ENCODE results near the gene DPH2.

DPH2 gene

DNA sequence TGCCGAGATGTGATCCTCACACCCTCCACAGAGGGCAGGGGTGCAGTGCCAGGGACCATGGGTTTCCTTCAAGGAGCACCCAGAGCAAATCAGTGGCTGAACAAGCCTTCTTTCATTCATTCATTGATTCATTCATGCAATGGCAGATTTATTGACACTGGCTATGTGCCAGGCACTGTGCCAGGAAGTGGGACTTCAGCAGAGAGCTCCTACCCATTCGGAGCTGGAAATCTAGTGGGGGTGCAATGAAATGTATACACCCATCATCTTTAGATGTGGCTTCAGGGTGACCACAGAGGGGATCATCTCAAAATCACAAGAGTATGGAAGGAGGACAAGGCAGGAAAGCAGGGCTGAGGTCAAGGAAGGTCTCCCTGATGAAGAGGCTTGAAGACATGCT is 42.6 kb downstream of the DPH2 start:
- TF ChIP-seq, protein P1, sequence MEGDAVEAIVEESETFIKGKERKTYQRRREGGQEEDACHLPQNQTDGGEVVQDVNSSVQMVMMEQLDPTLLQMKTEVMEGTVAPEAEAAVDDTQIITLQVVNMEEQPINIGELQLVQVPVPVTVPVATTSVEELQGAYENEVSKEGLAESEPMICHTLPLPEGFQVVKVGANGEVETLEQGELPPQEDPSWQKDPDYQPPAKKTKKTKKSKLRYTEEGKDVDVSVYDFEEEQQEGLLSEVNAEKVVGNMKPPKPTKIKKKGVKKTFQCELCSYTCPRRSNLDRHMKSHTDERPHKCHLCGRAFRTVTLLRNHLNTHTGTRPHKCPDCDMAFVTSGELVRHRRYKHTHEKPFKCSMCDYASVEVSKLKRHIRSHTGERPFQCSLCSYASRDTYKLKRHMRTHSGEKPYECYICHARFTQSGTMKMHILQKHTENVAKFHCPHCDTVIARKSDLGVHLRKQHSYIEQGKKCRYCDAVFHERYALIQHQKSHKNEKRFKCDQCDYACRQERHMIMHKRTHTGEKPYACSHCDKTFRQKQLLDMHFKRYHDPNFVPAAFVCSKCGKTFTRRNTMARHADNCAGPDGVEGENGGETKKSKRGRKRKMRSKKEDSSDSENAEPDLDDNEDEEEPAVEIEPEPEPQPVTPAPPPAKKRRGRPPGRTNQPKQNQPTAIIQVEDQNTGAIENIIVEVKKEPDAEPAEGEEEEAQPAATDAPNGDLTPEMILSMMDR (IDR thresholded peaks at IDR 0.05; ENCODE audit: low read depth, low read length, missing control alignments): no peak
- no peak overlapping the region for H3K4me3 ChIP-seq (replicated peaks; ENCODE audit: low read depth, low read length)
- DNase-seq (ENCODE audit: extremely low read depth, low read depth): no peak

DNA sequence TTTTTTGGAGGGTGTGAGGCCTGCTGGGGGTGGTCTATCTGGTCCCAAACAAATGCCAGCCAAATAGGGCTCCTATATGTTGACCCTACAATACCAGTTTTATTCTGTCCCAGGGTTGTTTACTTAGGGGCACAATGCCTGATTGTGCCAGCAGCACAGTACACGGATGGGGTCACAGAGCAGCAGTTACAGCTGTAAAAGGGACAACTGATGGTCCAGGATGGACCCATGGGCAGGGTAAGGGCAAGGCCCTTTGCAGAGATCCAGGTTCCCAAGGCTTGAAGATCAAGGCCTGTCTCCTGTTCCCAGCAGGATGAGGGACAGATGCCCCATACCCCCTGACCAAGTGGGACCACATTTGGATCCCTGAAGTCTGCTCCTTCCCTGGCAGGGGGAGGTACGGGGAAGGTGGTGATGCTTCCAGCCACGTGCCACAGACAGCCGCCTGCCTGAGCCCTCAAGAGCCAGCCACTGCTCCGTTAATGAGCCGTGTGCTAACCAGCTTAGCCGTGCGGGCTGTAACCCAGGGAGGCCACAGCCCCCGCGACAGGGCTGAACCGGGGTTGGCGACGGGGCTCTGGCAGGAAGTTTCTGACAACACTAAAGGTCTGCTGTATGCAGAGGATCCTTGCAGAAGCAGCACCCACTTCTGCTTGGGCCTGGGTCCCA is 43.3 kb downstream of the DPH2 start:
- TF ChIP-seq, protein P1 (IDR thresholded peaks at IDR 0.05; ENCODE audit: low read depth, low read length, missing control alignments): no peak
- H3K4me3 ChIP-seq (replicated peaks; ENCODE audit: low read depth, low read length): no peak overlapping the region
- DNase-seq (ENCODE audit: extremely low read depth, low read depth): no peak

DNA sequence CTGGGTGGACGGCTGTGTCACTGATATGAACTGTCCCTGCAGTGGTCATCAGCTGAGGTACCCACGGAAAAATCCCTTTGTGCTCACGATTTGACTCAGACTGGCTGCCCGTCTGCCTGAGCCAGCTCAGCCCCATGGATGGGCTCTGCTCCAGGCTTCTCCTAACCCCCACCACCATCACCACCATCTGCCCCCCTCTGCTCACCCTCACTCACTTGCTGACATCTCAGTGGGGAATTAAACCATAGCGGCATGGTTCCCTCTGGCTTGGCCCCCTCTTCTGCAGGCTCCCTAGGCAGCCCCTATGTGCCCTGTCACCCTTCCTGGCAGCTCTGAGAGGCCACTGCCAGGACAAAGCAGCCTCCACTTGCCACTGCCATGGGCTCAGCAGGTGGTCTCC is 44.1 kb downstream of the DPH2 start:
- H3K4me3 ChIP-seq (replicated peaks; ENCODE audit: low read depth, low read length): no peak overlapping the region
- no peak for DNase-seq (ENCODE audit: extremely low read depth, low read depth)
- TF ChIP-seq, protein P1 (IDR thresholded peaks at IDR 0.05; ENCODE audit: low read depth, low read length, missing control alignments): no peak

DNA sequence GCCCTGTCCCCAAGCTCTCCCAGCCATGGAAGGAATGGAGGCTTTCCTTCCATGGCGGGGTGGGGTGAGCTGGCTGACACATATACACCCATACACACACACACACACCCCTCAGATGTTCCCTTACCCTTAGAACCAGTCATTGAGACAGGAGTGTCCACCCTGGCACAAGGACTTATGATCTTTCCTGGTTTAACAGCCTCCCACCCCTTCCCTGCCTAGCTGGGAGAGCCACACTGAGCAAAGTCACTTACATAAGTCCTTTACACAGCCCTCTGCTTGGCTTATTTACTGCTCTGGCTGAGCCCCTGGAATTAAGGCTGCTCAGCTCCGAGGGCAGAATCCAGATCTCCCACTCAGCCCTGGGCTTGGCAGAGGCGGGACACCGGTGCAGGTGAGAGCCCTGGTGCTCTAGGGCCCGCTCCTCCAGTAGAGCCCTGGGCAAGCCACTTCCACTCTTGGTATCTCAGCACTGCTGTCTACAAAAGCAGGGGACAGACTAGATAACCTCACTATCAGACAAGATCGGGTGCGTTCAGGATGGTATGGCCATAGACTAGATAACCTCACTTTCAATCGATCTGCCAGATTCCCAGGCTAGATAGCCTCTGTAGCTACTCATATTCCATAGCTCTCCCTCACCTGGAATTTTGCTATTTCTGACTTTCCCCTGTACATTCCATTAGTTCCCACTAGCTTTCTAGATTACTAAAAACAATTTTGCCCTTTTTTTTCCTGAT is 44.7 kb downstream of the DPH2 start:
- H3K4me3 ChIP-seq (replicated peaks; ENCODE audit: low read depth, low read length): no peak overlapping the region
- TF ChIP-seq, protein P1 (IDR thresholded peaks at IDR 0.05; ENCODE audit: low read depth, low read length, missing control alignments): no peak
- DNase-seq (ENCODE audit: extremely low read depth, low read depth): no peak

DNA sequence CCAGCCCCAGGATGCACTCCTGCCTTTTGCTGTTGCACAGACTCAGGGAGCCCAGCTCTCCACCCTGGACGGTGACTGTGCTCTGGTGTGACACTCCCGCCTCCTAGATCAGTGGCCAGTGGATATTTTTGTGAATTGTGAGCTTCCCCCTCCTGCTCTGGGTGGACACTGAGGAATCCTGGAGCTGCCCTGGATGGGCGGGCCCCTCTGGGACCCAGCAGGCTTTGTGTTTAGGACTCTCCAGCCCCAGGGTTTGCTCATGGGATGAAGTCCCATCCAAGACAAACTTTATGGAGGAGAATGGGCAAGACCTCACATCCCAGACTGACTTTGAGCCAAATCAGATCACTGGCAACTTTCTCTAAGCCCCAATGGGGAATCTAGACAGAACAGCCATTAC is 45.4 kb downstream of the DPH2 start:
- H3K4me3 ChIP-seq (replicated peaks; ENCODE audit: low read depth, low read length): no peak overlapping the region
- no peak for DNase-seq (ENCODE audit: extremely low read depth, low read depth)
- TF ChIP-seq, protein P1 (IDR thresholded peaks at IDR 0.05; ENCODE audit: low read depth, low read length, missing control alignments): no peak

DNA sequence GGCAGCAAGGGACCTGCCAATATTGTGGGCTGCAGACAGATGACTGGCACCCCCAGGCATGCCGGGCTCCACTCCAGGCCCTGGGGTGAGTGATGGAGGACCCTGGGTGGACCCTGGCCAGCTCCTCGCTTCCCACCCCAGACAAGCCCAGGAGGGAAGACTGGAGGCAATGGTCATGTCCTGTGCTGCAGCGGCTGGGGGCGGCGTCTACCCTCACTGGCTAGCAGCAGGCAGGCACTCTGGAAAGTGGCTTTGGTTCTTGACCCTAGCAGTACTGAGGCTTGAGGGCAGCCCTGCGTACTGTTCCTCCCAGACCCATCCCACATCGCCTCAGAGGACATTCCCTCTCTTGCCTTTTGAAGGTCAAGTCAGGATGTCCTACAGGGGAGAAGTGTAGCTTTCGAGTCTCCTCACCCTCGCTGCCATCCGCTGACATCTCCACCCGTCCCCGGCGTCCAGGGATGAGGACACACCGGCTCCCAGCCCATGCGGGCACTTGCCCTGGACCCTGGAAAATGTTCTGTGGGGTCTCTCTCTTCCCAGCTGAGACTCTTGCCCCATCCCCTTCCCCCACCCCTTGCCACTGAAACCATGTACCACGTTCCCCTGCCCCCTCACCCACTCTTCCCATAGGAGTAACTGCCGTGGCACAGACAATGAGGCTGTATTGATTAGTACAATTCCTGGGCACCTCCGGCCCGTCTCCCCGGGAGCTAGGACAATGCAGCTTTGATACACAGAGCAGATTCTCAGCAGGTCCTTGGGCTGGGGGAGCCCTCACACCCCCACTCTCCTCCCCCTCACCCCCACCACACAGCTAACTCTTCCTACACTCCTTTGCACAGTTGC is 46.5 kb downstream of the DPH2 start:
- no peak for DNase-seq (ENCODE audit: extremely low read depth, low read depth)
- no peak overlapping the region for H3K4me3 ChIP-seq (replicated peaks; ENCODE audit: low read depth, low read length)
- TF ChIP-seq, protein P1 (IDR thresholded peaks at IDR 0.05; ENCODE audit: low read depth, low read length, missing control alignments): no peak
